Right atrium auricular region (tissue), 2 donors: Measurements from ENCODE around the gene NAXE. TPM values are rescaled to one million over a fixed set of nuclear protein-coding genes. Genes with fewer than 3 reads are reported as not detected.
"Not testable (repeated sequence)": the region's sequence is repeated elsewhere in the genome, so short reads cannot be mapped to it uniquely, and the experiment has no call there.

ENCODE experiments used
- DNase-seq: peaks from one replicate; pipeline ENCODE4 v3.0.0-alpha.2; 2019; ENCODE audit warnings: low spot score
- H3K27ac ChIP-seq, 2 donors: fragments of 200-600 bp; sonication (generic); 1 replicate in 1 of 2; 2 replicates in 1 of 2; pipeline ENCODE4 v1.5.1; 2016 to 2019
- H3K27me3 ChIP-seq, 2 donors: fragments of 200-600 bp; sonication (generic); one replicate each; pipeline versions ENCODE4 v1.5.1 to v1.6.0; 2017 to 2019
- H3K36me3 ChIP-seq: fragments of 200-600 bp; sonication (generic); one replicate; pipeline ENCODE4 v1.5.1; 2016
- H3K4me1 ChIP-seq, 2 donors: fragments of 200-600 bp; sonication (generic); one replicate each; pipeline versions ENCODE4 v1.5.1 to v1.6.0; 2017 to 2019
- H3K4me3 ChIP-seq, 2 donors: fragments of 200-600 bp; sonication (generic); 1 replicate in 1 of 2; 2 replicates in 1 of 2; pipeline ENCODE4 v1.5.1; 2017 to 2019; ENCODE audit warnings: mild to moderate bottlenecking in 1 of 2, moderate library complexity in 1 of 2
- H3K9me3 ChIP-seq, 2 donors: fragments of 200-600 bp; sonication (generic); one replicate each; pipeline ENCODE4 v1.5.1; 2019
- CTCF ChIP-seq, 2 donors: fragments of 200-600 bp; sonication (generic); IDR thresholded peaks; one replicate each; pipeline ENCODE4 v1.5.1; 2019; ENCODE audit warnings: antibody characterized with exemption in 2 of 2
- total RNA-seq, 2 donors: library from RNA; depleted of rRNA; stranded (reverse); fragments of >200 nt; gene quantifications; one replicate each; pipeline ENCODE4 v1.1.0, GENCODE V29; 2016

The NAXE gene
- total RNA-seq, 2 donors from 2014 or later, result 85.3 to 96.3 TPM

- Histone ChIP-seq H3K9me3 (no peaks in the 10 kb centered on the region), H3K27ac (peak within 1 kb of the TSS; percentile 75 to 76), H3K27me3 (no peaks in the 10 kb centered on the region), H3K4me1 (peaks cover 0 to 17% of the 10 kb centered on the region in 2 donors), H3K36me3 (no peaks in the 10 kb centered on the region), H3K4me3 (peak within 1 kb of the TSS; percentile 59 to 64)
- DNase-seq, result peak; percentile 91
- TF ChIP-seq CTCF (IDR thresholded peaks at IDR 0.05), result peak in 1 of 2 donors; percentile 11
Observed at GRCh38 chr1:156601122-156601830, 9.7 kb downstream of the NAXE start, which contains the start of gene GPATCH4. TSS of gene GPATCH4 (minus strand) at chr1:156601479.

GRCh38 chr1:156601892-156602291, 10.3 kb downstream of the NAXE start:
- H3K27ac ChIP-seq, result peak overlapping the region; percentile 75 to 76
- H3K4me1 ChIP-seq, result peaks cover 0 to 17% of the 10 kb centered on the region in 2 donors
- no peaks in the 10 kb centered on the region for H3K27me3 ChIP-seq
- TF ChIP-seq CTCF (IDR thresholded peaks at IDR 0.05), result no peak
- no peaks in the 10 kb centered on the region for H3K9me3 ChIP-seq
- H3K4me3 ChIP-seq, result peak overlapping the region; percentile 59 to 64
- H3K36me3 ChIP-seq, result no peaks in the 10 kb centered on the region
- no peak for DNase-seq

DNA sequence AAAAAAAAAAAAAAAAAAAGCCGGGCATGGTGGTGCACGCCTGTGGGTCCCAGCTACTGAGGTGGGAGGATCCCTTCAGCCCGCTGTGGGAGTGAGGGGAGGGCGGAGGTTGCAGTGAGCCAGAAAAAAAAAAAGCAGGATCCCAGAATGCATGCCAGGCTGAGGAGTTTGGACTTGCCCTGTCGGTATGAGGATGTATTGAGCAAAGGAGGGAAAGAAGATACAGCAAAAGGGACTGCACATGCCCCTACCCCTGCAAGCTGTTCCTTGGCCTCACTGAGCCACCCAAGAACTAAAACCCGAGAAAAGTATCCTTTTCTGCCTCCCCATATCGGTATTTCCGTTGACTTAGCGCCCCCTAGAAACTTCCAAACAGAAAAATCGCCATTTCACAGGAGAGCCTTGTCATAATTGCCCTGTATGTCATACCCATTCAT, 11.0 kb downstream of the NAXE start:
- Histone ChIP-seq H3K36me3 (no peaks in the 10 kb centered on the region), H3K27ac (no peak overlapping the region), H3K27me3 (no peaks in the 10 kb centered on the region), H3K4me1 (peaks cover 0 to 17% of the 10 kb centered on the region in 2 donors), H3K4me3 (no peak overlapping the region), H3K9me3 (no peaks in the 10 kb centered on the region)
- TF ChIP-seq CTCF (IDR thresholded peaks at IDR 0.05), result peak in 1 of 2 donors; percentile 42
- no peak for DNase-seq

GRCh38 chr1:156607344-156607743, 15.8 kb downstream of the NAXE start:
- H3K4me3 ChIP-seq, H3K27ac ChIP-seq, H3K9me3 ChIP-seq, H3K27me3 ChIP-seq, H3K36me3 ChIP-seq, DNase-seq, H3K4me1 ChIP-seq: not testable (repeated sequence)

- H3K4me1 ChIP-seq, result peaks cover 0 to 4% of the 10 kb centered on the region in 2 donors
- no peaks in the 10 kb centered on the region for H3K27me3 ChIP-seq
- DNase-seq, result no peak
- H3K4me3 ChIP-seq, result no peak overlapping the region
- no peaks in the 10 kb centered on the region for H3K9me3 ChIP-seq
- no peak overlapping the region for H3K27ac ChIP-seq
- no peaks in the 10 kb centered on the region for H3K36me3 ChIP-seq
- peak; percentile 58 to 78 for TF ChIP-seq CTCF (IDR thresholded peaks at IDR 0.05)
Observed at GRCh38 chr1:156608036-156608674, 16.6 kb downstream of the NAXE start.

DNA sequence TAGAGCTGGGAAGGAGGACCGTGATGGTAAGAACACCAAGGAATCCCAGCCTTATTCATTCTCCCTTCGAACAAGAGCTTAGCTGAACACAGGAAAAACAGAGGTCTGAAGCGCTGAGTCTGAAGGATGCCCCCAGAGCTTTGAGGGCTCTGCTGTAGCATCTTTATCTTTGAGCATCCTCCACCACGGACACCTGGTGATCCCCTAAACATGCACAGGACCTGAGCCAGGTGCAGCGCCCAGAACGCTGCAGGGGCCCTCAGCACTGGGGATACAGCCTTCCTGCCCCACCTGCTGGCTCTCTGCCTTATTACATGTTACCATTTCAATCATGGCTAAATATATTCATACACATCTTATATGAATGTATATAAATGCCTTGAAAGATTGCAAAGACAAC, 17.4 kb downstream of the NAXE start:
- H3K4me3 ChIP-seq, result no peak overlapping the region
- H3K27ac ChIP-seq, result no peak overlapping the region
- peaks cover 0 to 4% of the 10 kb centered on the region in 2 donors for H3K4me1 ChIP-seq
- peak in 1 of 2 donors; percentile 43 for TF ChIP-seq CTCF (IDR thresholded peaks at IDR 0.05)
- H3K9me3 ChIP-seq, result no peaks in the 10 kb centered on the region
- no peaks in the 10 kb centered on the region for H3K27me3 ChIP-seq
- DNase-seq, result no peak
- no peaks in the 10 kb centered on the region for H3K36me3 ChIP-seq

GRCh38 chr1:156610072-156610471, 18.5 kb downstream of the NAXE start:
- H3K9me3 ChIP-seq, H3K36me3 ChIP-seq, H3K27me3 ChIP-seq, H3K4me1 ChIP-seq, H3K27ac ChIP-seq, DNase-seq, H3K4me3 ChIP-seq: not testable (repeated sequence)
